WERI-Rb-1 (cell line): ENCODE results near the gene TTYH1.
"Not testable (repeated sequence)": the region's sequence is repeated elsewhere in the genome, so short reads cannot be mapped to it uniquely, and the experiment has no call there.

Experiments used
- DNase-seq: peaks from one replicate; pipeline ENCODE4 v3.0.0-alpha.2; 2020
- H3K27ac ChIP-seq: fragments of 250-450 bp; sonication (Bioruptor Pico); 2 replicates; pipeline ENCODE4 v1.5.1; 2020; ENCODE audit warnings: mild to moderate bottlenecking, moderate library complexity
- H3K27me3 ChIP-seq: fragments of 250-450 bp; sonication (Bioruptor Pico); 2 replicates; pipeline ENCODE4 v1.5.1; 2021; ENCODE audit warnings: mild to moderate bottlenecking, low read depth, moderate library complexity; ENCODE audit not compliant: insufficient read depth, severe bottlenecking
- H3K36me3 ChIP-seq: fragments of 250-450 bp; sonication (Bioruptor Pico); 2 replicates; pipeline ENCODE4 v1.5.1; 2020; ENCODE audit warnings: mild to moderate bottlenecking, moderate library complexity
- H3K4me3 ChIP-seq: 2 replicates; pipeline ENCODE4 v1.5.1; 2011; ENCODE audit warnings: low read depth, mild to moderate bottlenecking, control low read depth, low read length
- H3K9me3 ChIP-seq: fragments of 250-450 bp; sonication (Bioruptor Pico); 2 replicates; pipeline ENCODE4 v1.5.1; 2021; ENCODE audit warnings: mild to moderate bottlenecking, moderate library complexity; ENCODE audit not compliant: severe bottlenecking
- CTCF ChIP-seq: IDR thresholded peaks from 2 replicates; pipeline ENCODE4 v1.5.1; 2011; ENCODE audit warnings: low read depth, mild to moderate bottlenecking, control low read depth, inconsistent platforms, low read length

The TTYH1 gene

DNA sequence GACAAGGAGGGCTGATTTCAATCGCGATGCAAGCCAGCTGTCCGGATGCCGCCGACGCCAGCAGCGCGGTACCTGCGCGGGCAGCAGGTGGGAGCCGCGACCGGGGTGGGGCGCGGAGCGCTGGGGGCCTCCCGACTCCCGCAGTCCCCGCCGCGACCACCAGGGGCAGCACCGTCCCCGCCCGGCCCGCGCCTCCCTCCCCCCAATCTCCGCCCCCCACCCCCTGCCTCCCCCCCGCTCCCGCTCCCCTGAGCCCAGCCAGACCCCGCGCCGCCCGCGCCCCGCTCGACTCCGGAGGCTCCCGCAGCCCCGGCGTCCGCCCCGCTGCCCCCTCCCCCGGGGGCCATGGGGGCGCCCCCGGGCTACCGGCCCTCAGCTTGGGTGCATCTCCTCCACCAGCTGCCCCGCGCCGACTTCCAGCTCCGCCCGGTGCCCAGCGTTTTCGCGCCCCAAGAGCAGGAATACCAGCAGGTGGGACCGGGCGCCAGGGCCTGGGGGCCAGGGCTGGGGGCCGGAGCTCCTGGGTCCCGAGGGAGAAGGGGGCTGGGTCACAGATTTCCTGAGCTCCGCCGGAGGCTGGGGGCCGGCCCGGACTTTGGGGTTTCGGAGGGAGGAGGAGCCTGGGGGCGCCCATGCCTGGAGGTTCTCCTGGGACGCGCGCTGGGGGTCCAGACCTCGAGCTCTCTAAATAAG is at the start of gene TTYH1:
TSS of gene TTYH1 (plus strand) at position 257 of the 693 bp plus-strand sequence. CDS start at position 346, 89 bp downstream.
- peak; percentile 48 for DNase-seq
- Histone ChIP-seq H3K4me3 (peak within 1 kb of the TSS; percentile 53), H3K27ac (no peak within 1 kb of the TSS), H3K9me3 (no peaks in the 10 kb centered on the region), H3K36me3 (no peaks in the 10 kb centered on the region), H3K27me3 (peaks cover 21% of the 10 kb centered on the region)
- TF ChIP-seq CTCF: peak; percentile 65

- not testable (repeated sequence) for DNase-seq, H3K4me3 ChIP-seq, H3K9me3 ChIP-seq, H3K27ac ChIP-seq, H3K36me3 ChIP-seq
- peaks cover 55% of the 10 kb centered on the region for H3K27me3 ChIP-seq
Observed at GRCh38 chr19:54365798-54366197, 49.5 kb upstream of the TTYH1 start.

GRCh38 chr19:54366811-54367210 is 48.5 kb upstream of the TTYH1 start:
- H3K27ac ChIP-seq: no peak overlapping the region
- no peaks in the 10 kb centered on the region for H3K36me3 ChIP-seq
- no peak overlapping the region for H3K4me3 ChIP-seq
- H3K27me3 ChIP-seq: peaks cover 63% of the 10 kb centered on the region
- no peak for DNase-seq
- no peaks in the 10 kb centered on the region for H3K9me3 ChIP-seq
- no peak for TF ChIP-seq CTCF

- no peak overlapping the region for H3K4me3 ChIP-seq
- no peak for TF ChIP-seq CTCF
- no peak overlapping the region for H3K27ac ChIP-seq
- H3K9me3 ChIP-seq: peaks cover 5% of the 10 kb centered on the region
- no peak for DNase-seq
- H3K27me3 ChIP-seq: peaks cover 72% of the 10 kb centered on the region
- no peaks in the 10 kb centered on the region for H3K36me3 ChIP-seq
Observed at GRCh38 chr19:54369082-54369687, 46.1 kb upstream of the TTYH1 start.

DNA sequence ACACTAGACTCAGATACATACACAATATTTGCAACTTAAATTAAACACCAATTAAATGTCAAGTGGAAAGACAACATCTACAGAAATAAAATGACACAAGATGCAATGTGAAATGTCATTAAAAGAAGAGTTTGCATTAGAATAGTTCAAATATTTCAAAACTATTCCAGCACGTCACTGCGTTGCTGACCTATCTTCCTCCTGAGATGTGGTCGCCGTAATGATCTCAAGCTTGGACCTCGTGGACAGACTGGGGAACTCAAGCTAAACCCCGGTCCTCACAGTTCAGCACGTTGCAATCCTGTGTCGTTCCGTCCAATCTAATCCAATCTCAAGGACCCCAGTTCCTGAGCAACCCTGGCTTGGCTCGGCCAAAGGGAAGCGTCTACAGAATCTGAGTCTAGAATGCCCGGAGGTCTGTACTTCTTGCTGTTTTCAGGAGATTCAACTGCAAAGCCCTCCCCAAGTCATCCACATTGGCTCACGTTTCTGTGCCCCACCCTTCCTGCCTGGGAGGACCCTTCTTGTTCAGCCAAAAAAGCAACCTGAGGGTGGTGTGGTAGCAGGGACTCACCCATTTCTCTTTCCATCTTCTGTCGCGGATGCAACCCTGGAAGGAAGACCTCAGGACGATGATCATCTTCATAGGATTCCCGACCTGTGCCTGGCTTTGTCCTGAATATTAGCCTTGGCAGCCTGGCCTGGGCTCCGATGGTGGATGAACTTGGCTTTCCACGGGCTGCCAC is 45.4 kb upstream of the TTYH1 start:
- H3K9me3 ChIP-seq, H3K4me3 ChIP-seq, H3K36me3 ChIP-seq, H3K27ac ChIP-seq, DNase-seq: not testable (repeated sequence)
- peaks cover 70% of the 10 kb centered on the region for H3K27me3 ChIP-seq

- DNase-seq, H3K9me3 ChIP-seq, H3K27ac ChIP-seq, H3K4me3 ChIP-seq, H3K36me3 ChIP-seq: not testable (repeated sequence)
- peaks cover 66% of the 10 kb centered on the region for H3K27me3 ChIP-seq
Observed at GRCh38 chr19:54370434-54370796, 44.8 kb upstream of the TTYH1 start.

DNA sequence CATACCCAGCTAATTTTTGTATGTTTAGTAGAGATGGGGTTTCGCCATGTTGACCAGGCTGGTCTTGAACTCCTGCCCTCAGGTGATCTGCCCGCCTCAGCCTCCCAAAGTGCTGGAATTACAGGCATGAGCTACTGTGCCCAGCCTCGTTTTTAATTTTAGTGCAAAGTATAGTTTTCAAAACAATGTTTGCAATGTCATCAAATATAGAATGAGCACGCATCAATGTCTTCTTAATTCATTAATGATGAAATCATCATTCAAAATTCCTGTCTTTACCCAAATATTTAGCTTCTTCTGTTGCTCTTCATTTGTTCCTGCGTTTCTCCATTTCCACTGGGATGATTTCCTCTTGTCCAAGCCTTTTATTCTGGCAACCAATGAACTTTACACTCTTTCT is 43.8 kb upstream of the TTYH1 start:
- H3K4me3 ChIP-seq: not testable (repeated sequence)

More for the DNA sequence above, 43.8 kb upstream of the TTYH1 start:
- peaks cover 66% of the 10 kb centered on the region for H3K27me3 ChIP-seq
- H3K27ac ChIP-seq, DNase-seq, H3K9me3 ChIP-seq, H3K36me3 ChIP-seq: not testable (repeated sequence)
